Mesendoderm (in vitro differentiated cells): Measurements from ENCODE around the gene OR2G2.

Experiments used
- DNase-seq: peaks from one replicate; pipeline ENCODE4 v3.0.0; 2013
- H2AK5ac ChIP-seq: 2 replicates; pipeline ENCODE4 v1.6.1; 2013; ENCODE audit warnings: low read length, inconsistent platforms
- H2BK120ac ChIP-seq: 2 replicates; pipeline ENCODE4 v1.6.1; 2013; ENCODE audit warnings: low read depth, mild to moderate bottlenecking, low read length, moderate library complexity, mixed read lengths
- H2BK15ac ChIP-seq: replicated peaks from 2 replicates; pipeline ENCODE4 v1.6.1; 2013; ENCODE audit warnings: low read depth, mild to moderate bottlenecking, moderate library complexity
- H2BK5ac ChIP-seq: 2 replicates; pipeline ENCODE4 v1.6.1; 2013; ENCODE audit warnings: low read length, inconsistent platforms
- H3K18ac ChIP-seq: 2 replicates; pipeline ENCODE4 v1.6.1; 2013; ENCODE audit warnings: mild to moderate bottlenecking, low read length, mixed read lengths
- H3K23ac ChIP-seq: one replicate; pipeline ENCODE4 v1.6.1; 2013; ENCODE audit warnings: low read length
- H3K27ac ChIP-seq: 2 replicates; pipeline ENCODE4 v1.5.1; 2013; ENCODE audit warnings: low read depth, mild to moderate bottlenecking, inconsistent platforms, low read length, moderate library complexity
- H3K27me3 ChIP-seq: 2 replicates; pipeline ENCODE4 v1.6.1; 2013; ENCODE audit warnings: low read length, control low read depth, mild to moderate bottlenecking, inconsistent platforms; ENCODE audit not compliant: insufficient read depth, poor library complexity
- H3K36me3 ChIP-seq: 2 replicates; pipeline ENCODE4 v1.6.1; 2013; ENCODE audit warnings: low read length, inconsistent platforms; ENCODE audit not compliant: control insufficient read depth, insufficient read depth
- H3K4ac ChIP-seq: one replicate; pipeline ENCODE4 v1.6.1; 2013; ENCODE audit warnings: low read depth, mild to moderate bottlenecking, low read length, moderate library complexity
- H3K4me1 ChIP-seq: 2 replicates; pipeline ENCODE4 v1.6.1; 2013; ENCODE audit warnings: low read depth, low read length, inconsistent platforms; ENCODE audit not compliant: control insufficient read depth
- H3K4me2 ChIP-seq: 2 replicates; pipeline ENCODE4 v1.6.1; 2013; ENCODE audit warnings: low read length
- H3K4me3 ChIP-seq: 2 replicates; pipeline ENCODE4 v1.5.1; 2013; ENCODE audit warnings: mild to moderate bottlenecking, low read length
- H3K56ac ChIP-seq: one replicate; pipeline ENCODE4 v1.6.1; 2013; ENCODE audit warnings: low read length
- H3K79me1 ChIP-seq: 2 replicates; pipeline ENCODE4 v1.6.1; 2013; ENCODE audit warnings: low read length, inconsistent platforms
- H3K79me2 ChIP-seq: 2 replicates; pipeline ENCODE4 v1.6.1; 2013; ENCODE audit warnings: mild to moderate bottlenecking, low read length; ENCODE audit not compliant: control insufficient read depth, insufficient read depth
- H3K9ac ChIP-seq: 2 replicates; pipeline ENCODE4 v1.6.1; 2013; ENCODE audit warnings: low read length, inconsistent platforms
- H4K5ac ChIP-seq: one replicate; pipeline ENCODE4 v1.6.1; 2013; ENCODE audit warnings: low read length
- H4K8ac ChIP-seq: one replicate; pipeline ENCODE4 v1.6.1; 2013; ENCODE audit warnings: low read depth, mild to moderate bottlenecking, control low read depth, low read length, moderate library complexity
- WGBS: extraction: QIAGEN DNeasy Blood & Tissue Kit; methylation state at CpG from one replicate; pipeline ENCODE4 v1.1.7; 2013; ENCODE audit warnings: low lambda C conversion rate, missing lambda C conversion rate; ENCODE audit not compliant: insufficient coverage; ENCODE audit errors: extremely low coverage; 5-methylcytosine and 5-hydroxymethylcytosine counted together

The OR2G2 gene

DNA sequence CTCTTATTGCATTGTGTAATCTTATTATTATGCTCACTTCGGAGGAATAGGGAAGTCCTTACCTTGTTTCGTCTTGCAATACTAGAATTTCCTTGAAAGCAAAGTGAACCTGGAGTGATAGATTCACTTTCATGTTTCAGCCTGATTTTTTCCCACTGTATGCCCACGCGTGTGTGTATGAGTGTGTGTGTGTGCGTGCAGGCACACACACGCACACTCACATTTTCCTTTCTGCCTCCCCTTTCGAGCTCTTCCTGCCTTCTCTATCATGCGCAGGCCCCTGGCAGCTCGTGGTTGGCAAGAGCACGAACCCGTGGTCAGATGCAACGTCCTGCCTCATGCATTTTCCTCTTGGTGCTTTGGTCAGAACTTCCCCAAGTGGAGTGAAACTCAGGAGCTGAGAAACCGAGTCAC is 39.4 kb upstream of the OR2G2 start, which contains the start of gene GCSAML:
Gene GCSAML, plus strand, starts transcription at position 366 of the 414 bp plus-strand sequence. CDS start 58 bp downstream, outside the sequence.
- Histone ChIP-seq H2BK5ac (no peak within 1 kb of the TSS), H3K36me3 (no peaks in the 10 kb centered on the region), H2BK120ac (no peak within 1 kb of the TSS), H3K4me2 (no peak within 1 kb of the TSS), H3K79me1 (no peaks in the 10 kb centered on the region), H4K8ac (no peak within 1 kb of the TSS), H3K4me1 (no peaks in the 10 kb centered on the region), H3K9ac (no peak within 1 kb of the TSS), H3K18ac (no peak within 1 kb of the TSS), H4K5ac (no peak within 1 kb of the TSS), H3K56ac (no peak within 1 kb of the TSS), H3K27me3 (no peaks in the 10 kb centered on the region), H3K4ac (no peak within 1 kb of the TSS), H3K27ac (no peak within 1 kb of the TSS), H2AK5ac (no peak within 1 kb of the TSS), H3K4me3 (no peak within 1 kb of the TSS), H3K23ac (no peak within 1 kb of the TSS), H2BK15ac (no peak within 1 kb of the TSS), H3K79me2 (no peaks in the 10 kb centered on the region)
- WGBS = no CpG with 5 or more reads among the region's 13 CpGs
- DNase-seq = no peak

DNA sequence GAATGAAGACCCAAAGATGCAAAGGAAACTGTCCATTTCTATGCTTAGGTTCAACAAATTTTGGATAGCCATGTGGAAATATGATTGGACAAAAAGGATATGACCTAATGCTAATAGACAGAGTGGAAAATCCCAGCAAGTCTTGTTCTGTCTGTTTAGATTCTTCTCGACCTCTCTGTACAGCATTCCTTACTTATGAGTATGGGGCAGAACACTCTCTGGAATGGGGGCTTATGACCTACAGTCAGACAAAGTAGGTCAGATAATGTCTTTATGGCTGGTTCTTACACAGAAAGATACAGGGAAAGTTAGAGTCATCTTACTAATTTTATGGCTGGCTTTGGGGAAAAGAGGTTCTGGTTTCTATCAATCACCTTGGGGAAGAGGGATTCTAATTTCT is 36.4 kb upstream of the OR2G2 start:
- no peak overlapping the region for H4K5ac ChIP-seq
- no peak overlapping the region for H2BK15ac ChIP-seq
- no peak overlapping the region for H2BK120ac ChIP-seq
- no peak overlapping the region for H3K4me2 ChIP-seq
- no peak overlapping the region for H3K18ac ChIP-seq
- no peaks in the 10 kb centered on the region for H3K4me1 ChIP-seq
- no peak overlapping the region for H3K56ac ChIP-seq
- no peak overlapping the region for H3K23ac ChIP-seq
- no peaks in the 10 kb centered on the region for H3K36me3 ChIP-seq
- no peak overlapping the region for H3K27ac ChIP-seq
- no peaks in the 10 kb centered on the region for H3K79me2 ChIP-seq
- no peak overlapping the region for H3K4me3 ChIP-seq
- no peak overlapping the region for H3K4ac ChIP-seq
- H2BK5ac ChIP-seq = no peak overlapping the region
- no peaks in the 10 kb centered on the region for H3K27me3 ChIP-seq
- WGBS = no CpG with 5 or more reads among the region's 1 CpG
- H2AK5ac ChIP-seq = no peak overlapping the region
- no peak overlapping the region for H4K8ac ChIP-seq
- H3K9ac ChIP-seq = no peak overlapping the region
- no peaks in the 10 kb centered on the region for H3K79me1 ChIP-seq
- no peak for DNase-seq

DNA sequence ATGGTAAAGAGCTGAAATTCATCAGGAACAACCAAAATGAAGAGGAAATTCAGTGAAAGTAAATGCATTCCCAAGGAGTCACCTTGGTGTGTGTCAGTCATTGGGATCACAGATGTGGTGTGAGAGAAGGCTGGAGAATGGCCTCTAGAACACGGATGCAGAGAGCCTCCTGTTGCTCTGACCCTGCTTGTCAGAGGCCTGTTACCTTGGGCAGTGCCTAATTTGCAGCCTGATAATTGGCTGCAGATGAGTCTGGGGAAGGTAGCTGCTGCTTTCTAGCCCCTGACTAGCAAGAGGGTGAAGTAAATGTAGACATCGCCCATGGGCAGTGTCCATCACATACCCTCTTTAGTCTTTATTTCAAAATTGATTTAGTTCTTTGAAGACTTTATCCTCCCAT is 35.9 kb upstream of the OR2G2 start:
- Histone ChIP-seq H4K8ac (no peak overlapping the region), H3K27ac (no peak overlapping the region), H3K4me2 (no peak overlapping the region), H3K4me1 (no peaks in the 10 kb centered on the region), H3K56ac (no peak overlapping the region), H3K9ac (no peak overlapping the region), H3K79me2 (no peaks in the 10 kb centered on the region), H2BK5ac (no peak overlapping the region), H2BK15ac (no peak overlapping the region), H3K18ac (no peak overlapping the region), H4K5ac (no peak overlapping the region), H3K79me1 (no peaks in the 10 kb centered on the region), H3K23ac (no peak overlapping the region), H3K4ac (no peak overlapping the region), H3K27me3 (no peaks in the 10 kb centered on the region), H2AK5ac (no peak overlapping the region), H3K4me3 (no peak overlapping the region), H3K36me3 (no peaks in the 10 kb centered on the region), H2BK120ac (no peak overlapping the region)
- no CpG with 5 or more reads among the region's 2 CpGs for WGBS
- DNase-seq = no peak

DNA sequence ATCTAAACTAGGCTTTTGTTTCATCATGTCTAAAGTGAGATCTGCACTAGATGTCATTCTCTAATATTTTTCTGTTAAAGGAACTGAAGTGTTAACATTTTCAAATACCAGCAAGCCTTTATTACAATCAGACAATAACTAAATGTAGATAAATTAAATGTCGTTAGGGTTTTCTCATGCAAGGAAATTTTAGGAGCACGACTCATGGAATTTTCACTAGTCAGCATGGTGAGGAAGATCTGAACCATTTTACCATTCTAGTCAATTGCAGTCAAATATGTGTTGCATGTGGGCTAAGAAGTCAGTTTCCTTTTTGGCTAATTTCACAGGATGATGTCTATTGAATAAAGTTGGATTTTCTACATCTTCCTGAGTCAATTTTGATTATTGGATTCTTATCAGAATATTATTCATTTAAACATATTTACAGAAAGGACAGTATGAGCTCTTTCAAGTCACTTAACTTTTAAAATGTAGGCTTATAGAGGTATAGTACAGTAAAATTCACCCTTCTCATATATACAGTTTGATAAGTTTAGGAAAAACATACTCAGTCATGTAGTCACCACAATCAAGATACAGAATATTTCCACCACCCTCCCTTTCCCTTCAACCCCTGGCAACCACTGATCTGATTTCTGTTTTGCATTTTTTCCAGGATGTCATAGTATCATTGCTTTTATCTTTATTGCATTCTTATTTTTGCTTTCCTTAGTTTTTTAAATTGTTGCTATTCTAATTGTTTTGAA is 30.1 kb upstream of the OR2G2 start:
- no peak overlapping the region for H3K56ac ChIP-seq
- peak; percentile 26 for DNase-seq
- H3K36me3 ChIP-seq = no peaks in the 10 kb centered on the region
- no peak overlapping the region for H3K9ac ChIP-seq
- H3K79me1 ChIP-seq = no peaks in the 10 kb centered on the region
- WGBS = no CpG with 5 or more reads among the region's 2 CpGs
- no peak overlapping the region for H2BK15ac ChIP-seq
- H3K4ac ChIP-seq = no peak overlapping the region
- H3K4me3 ChIP-seq = no peak overlapping the region
- H3K4me1 ChIP-seq = no peaks in the 10 kb centered on the region
- no peak overlapping the region for H3K23ac ChIP-seq
- H2BK5ac ChIP-seq = no peak overlapping the region
- no peak overlapping the region for H2BK120ac ChIP-seq
- no peak overlapping the region for H2AK5ac ChIP-seq
- H3K79me2 ChIP-seq = no peaks in the 10 kb centered on the region
- H4K5ac ChIP-seq = no peak overlapping the region
- H3K18ac ChIP-seq = no peak overlapping the region
- no peaks in the 10 kb centered on the region for H3K27me3 ChIP-seq
- H3K4me2 ChIP-seq = no peak overlapping the region
- no peak overlapping the region for H3K27ac ChIP-seq
- H4K8ac ChIP-seq = no peak overlapping the region

DNA sequence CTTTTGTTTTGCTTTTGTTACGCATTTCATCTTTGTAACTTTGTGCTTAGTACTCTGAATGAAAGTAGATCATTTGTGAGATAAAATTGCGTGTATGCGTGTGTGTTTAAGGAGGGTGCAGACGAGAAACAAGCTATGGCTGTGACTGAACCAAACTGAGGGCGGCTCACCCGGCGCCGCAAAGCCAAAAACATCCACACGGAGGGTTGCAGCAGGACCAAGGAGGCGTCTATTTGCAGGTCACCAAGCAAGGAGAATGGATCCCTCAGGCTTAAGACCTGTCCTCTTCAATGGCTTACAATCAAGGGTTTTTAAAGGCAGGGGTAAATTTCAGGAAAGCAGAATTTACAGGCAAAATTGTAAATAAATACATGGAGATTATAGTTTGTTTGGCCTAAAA is 26.4 kb upstream of the OR2G2 start:
- peak; percentile 37 for DNase-seq
- Histone ChIP-seq H3K36me3 (no peaks in the 10 kb centered on the region), H3K4me3 (no peak overlapping the region), H3K79me1 (no peaks in the 10 kb centered on the region), H3K4ac (no peak overlapping the region), H3K27me3 (no peaks in the 10 kb centered on the region), H2BK120ac (no peak overlapping the region), H3K23ac (no peak overlapping the region), H2BK5ac (no peak overlapping the region), H3K27ac (no peak overlapping the region), H4K8ac (no peak overlapping the region), H3K79me2 (no peaks in the 10 kb centered on the region), H3K4me1 (no peaks in the 10 kb centered on the region), H3K56ac (no peak overlapping the region), H4K5ac (no peak overlapping the region), H2AK5ac (no peak overlapping the region), H3K4me2 (no peak overlapping the region), H3K9ac (no peak overlapping the region), H3K18ac (no peak overlapping the region), H2BK15ac (no peak overlapping the region)
- 100% methylated on average over 2 of the region's 10 CpGs for WGBS

DNA sequence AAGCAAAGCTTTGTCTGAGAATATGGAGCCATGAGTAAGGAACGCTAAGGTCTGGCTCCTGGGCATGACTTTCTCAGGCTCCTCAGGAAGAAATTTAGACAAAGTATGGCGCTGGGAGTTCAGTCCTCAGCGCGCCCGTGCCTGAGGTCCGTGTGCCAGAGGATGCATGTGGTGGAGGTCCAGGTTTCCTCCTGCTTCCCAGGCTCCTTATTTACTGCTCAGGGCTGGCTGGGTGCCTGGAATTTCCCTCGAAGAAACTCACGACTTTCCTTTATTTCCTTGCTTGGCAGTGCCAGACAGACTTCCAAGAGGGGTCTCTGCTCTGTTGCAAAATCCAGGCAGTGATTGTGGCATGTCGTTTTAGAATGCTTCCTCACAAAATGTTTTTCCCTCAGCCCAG is 26.0 kb upstream of the OR2G2 start:
- H3K56ac ChIP-seq = no peak overlapping the region
- H2AK5ac ChIP-seq = no peak overlapping the region
- H2BK15ac ChIP-seq = no peak overlapping the region
- H3K4me2 ChIP-seq = no peak overlapping the region
- no peaks in the 10 kb centered on the region for H3K79me2 ChIP-seq
- H4K8ac ChIP-seq = no peak overlapping the region
- no peak for DNase-seq
- no peaks in the 10 kb centered on the region for H3K4me1 ChIP-seq
- no peak overlapping the region for H2BK5ac ChIP-seq
- H3K79me1 ChIP-seq = no peaks in the 10 kb centered on the region
- no peak overlapping the region for H3K23ac ChIP-seq
- no peak overlapping the region for H3K18ac ChIP-seq
- H3K36me3 ChIP-seq = no peaks in the 10 kb centered on the region
- no peaks in the 10 kb centered on the region for H3K27me3 ChIP-seq
- H4K5ac ChIP-seq = no peak overlapping the region
- no peak overlapping the region for H3K4ac ChIP-seq
- WGBS = no CpG with 5 or more reads among the region's 9 CpGs
- no peak overlapping the region for H3K4me3 ChIP-seq
- H3K27ac ChIP-seq = no peak overlapping the region
- H3K9ac ChIP-seq = no peak overlapping the region
- no peak overlapping the region for H2BK120ac ChIP-seq
